Neural crest cell (in vitro differentiated cells): ENCODE results near the gene SLC13A4. TPM values are rescaled to one million over a fixed set of nuclear protein-coding genes. Genes with fewer than 3 reads are reported as not detected.
"Not testable (repeated sequence)": the region's sequence is repeated elsewhere in the genome, so short reads cannot be mapped to it uniquely, and the experiment has no call there.

Source experiments
- DNase-seq: peaks from one replicate; pipeline ENCODE4 v3.0.0; 2021; ENCODE audit warnings: low read depth, mixed read lengths, low spot score
- H3K27ac Mint-ChIP-seq: one replicate; pipeline ENCODE4 v1.8.0; 2021; ENCODE audit warnings: mild to moderate bottlenecking, mixed read lengths; ENCODE audit not compliant: unreplicated experiment
- H3K27me3 Mint-ChIP-seq: 2 replicates; pipeline ENCODE4 v1.8.0; 2021; ENCODE audit warnings: low read depth, mild to moderate bottlenecking, mixed read lengths
- H3K36me3 Mint-ChIP-seq: 2 replicates; pipeline ENCODE4 v1.8.0; 2021; ENCODE audit warnings: low read depth, mild to moderate bottlenecking, mixed read lengths
- H3K4me1 Mint-ChIP-seq: 2 replicates; pipeline ENCODE4 v1.8.0; 2021; ENCODE audit warnings: mixed read lengths
- H3K4me3 Mint-ChIP-seq: one replicate; pipeline ENCODE4 v1.8.0; 2021; ENCODE audit warnings: mild to moderate bottlenecking, mixed read lengths
- H3K9me3 Mint-ChIP-seq: 2 replicates; pipeline ENCODE4 v1.8.0; 2021; ENCODE audit warnings: mixed read lengths
- total RNA-seq: library from RNA; stranded (reverse); gene quantifications from 2 replicates; pipeline ENCODE4 v1.2.1, GENCODE V29; 2021
- TF ChIP-seq, protein P1 (sequence below): fragments of 200-600 bp; sonication (generic); conservative IDR thresholded peaks from 2 replicates; pipeline ENCODE4 v1.5.0; 2021; ENCODE audit warnings: antibody characterized with exemption, mild to moderate bottlenecking

The SLC13A4 gene
- total RNA-seq, 1 donor from 2014 or later = 0.68 TPM

DNA sequence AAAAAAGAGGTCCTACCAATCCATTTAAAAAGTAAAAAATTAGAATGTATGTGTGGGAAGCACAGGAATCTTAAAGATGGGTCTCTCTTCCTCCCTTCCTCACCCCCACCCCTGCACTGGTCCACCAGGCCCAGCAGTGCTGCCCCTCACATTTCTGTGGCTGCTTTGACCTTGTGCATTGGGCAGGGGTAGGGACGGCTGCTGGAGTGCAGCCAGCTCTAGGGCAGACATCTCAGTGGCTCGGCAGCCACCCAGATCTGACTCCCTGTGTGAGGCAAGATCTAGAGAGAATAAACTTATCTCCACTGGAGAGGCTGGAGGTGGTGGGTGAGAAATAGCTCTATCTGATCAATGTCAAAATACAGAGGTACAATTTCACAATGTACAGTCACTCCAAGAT is 13.9 kb upstream of the SLC13A4 start:
- H3K27me3 Mint-ChIP-seq = no peaks in the 10 kb centered on the region
- no peak overlapping the region for H3K4me3 Mint-ChIP-seq
- TF ChIP-seq, protein P1, sequence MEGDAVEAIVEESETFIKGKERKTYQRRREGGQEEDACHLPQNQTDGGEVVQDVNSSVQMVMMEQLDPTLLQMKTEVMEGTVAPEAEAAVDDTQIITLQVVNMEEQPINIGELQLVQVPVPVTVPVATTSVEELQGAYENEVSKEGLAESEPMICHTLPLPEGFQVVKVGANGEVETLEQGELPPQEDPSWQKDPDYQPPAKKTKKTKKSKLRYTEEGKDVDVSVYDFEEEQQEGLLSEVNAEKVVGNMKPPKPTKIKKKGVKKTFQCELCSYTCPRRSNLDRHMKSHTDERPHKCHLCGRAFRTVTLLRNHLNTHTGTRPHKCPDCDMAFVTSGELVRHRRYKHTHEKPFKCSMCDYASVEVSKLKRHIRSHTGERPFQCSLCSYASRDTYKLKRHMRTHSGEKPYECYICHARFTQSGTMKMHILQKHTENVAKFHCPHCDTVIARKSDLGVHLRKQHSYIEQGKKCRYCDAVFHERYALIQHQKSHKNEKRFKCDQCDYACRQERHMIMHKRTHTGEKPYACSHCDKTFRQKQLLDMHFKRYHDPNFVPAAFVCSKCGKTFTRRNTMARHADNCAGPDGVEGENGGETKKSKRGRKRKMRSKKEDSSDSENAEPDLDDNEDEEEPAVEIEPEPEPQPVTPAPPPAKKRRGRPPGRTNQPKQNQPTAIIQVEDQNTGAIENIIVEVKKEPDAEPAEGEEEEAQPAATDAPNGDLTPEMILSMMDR = no peak
- H3K4me1 Mint-ChIP-seq = peaks cover 8% of the 10 kb centered on the region
- no peak overlapping the region for H3K27ac Mint-ChIP-seq
- H3K9me3 Mint-ChIP-seq = no peaks in the 10 kb centered on the region
- no peak for DNase-seq
- H3K36me3 Mint-ChIP-seq = no peaks in the 10 kb centered on the region

DNA sequence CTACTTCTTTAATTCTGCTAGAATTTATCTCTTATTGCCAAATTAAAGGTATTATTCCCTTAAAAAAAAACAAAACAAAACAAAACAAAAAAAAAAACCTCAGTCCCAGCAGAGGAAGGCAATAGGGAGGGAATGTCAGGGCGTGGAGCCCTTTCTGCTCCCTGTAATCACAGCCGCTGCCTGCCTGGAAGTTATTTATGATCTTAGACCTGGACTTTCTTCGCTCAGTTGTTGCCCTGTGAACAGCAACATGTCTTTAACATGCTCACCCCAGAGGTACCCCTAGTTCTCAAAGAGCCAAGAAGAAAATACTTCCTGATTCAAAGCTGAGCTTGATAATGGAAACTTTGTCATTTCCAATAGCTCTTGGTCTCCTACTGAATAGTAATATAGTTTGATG is 12.9 kb upstream of the SLC13A4 start:
- Mint-ChIP-seq H3K27me3 (no peaks in the 10 kb centered on the region), H3K9me3 (no peaks in the 10 kb centered on the region), H3K4me3 (no peak overlapping the region), H3K4me1 (peaks cover 8% of the 10 kb centered on the region), H3K27ac (no peak overlapping the region), H3K36me3 (no peaks in the 10 kb centered on the region)
- TF ChIP-seq, protein P1 = no peak
- DNase-seq = no peak

DNA sequence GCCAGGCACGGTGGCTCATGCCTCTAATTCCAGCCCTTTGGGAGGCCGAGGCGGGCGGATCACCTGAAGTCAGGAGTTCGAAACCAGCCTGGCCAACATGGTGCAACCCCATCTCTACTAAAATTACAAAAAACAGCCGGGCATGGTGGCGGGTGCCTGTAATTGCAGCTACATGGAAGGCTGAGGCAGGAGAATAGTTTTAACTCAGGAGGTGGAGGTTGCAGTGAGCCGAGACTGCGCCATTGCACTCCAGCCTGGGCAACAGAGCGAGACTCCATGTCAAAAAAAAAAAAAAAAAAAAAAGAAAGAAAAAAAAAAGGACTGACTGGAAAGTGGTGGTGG is 9.3 kb upstream of the SLC13A4 start:
- H3K27ac Mint-ChIP-seq, H3K9me3 Mint-ChIP-seq, H3K36me3 Mint-ChIP-seq, H3K27me3 Mint-ChIP-seq, H3K4me3 Mint-ChIP-seq, H3K4me1 Mint-ChIP-seq, DNase-seq: not testable (repeated sequence)
- TF ChIP-seq, protein P1 = peak; percentile 29

DNA sequence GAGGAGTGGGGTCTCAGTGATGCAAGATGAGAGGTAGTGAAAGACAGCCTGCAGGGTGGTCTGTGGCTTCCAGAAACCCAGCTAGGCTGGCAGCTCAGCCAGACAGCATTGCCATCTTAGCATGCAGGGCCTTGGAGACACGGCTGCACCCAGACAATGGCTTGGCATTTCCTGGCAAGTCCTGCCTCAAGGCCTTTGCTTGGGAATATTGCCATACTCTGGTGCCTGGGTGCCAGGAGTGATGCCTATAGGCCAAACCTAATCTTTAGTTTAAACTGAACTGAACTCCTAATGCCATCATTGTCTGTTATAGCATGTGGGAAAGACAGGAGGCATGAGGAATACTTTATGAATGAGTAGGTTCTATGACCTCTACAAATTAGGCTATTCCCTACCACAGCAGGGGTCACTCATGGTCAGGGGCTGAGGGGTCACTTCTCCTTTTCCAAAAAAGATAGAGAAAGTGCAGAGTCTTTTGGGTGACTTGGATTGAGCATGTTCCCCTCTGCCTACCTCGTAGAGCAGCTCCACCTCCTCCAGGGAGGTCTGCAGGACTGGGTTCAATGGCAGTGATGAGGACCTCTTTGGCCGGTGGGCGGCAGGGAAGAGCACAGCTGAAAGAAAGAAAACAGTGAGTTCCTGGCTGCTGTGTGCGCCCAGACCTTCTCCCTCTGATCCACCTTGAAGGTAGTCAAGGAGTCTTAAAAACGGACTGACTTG is 8.8 kb upstream of the SLC13A4 start:
- no peaks in the 10 kb centered on the region for H3K9me3 Mint-ChIP-seq
- H3K27me3 Mint-ChIP-seq = no peaks in the 10 kb centered on the region
- H3K27ac Mint-ChIP-seq = no peak overlapping the region
- H3K4me1 Mint-ChIP-seq = no peaks in the 10 kb centered on the region
- H3K36me3 Mint-ChIP-seq = no peaks in the 10 kb centered on the region
- TF ChIP-seq, protein P1 = no peak
- H3K4me3 Mint-ChIP-seq = no peak overlapping the region
- DNase-seq = no peak

DNA sequence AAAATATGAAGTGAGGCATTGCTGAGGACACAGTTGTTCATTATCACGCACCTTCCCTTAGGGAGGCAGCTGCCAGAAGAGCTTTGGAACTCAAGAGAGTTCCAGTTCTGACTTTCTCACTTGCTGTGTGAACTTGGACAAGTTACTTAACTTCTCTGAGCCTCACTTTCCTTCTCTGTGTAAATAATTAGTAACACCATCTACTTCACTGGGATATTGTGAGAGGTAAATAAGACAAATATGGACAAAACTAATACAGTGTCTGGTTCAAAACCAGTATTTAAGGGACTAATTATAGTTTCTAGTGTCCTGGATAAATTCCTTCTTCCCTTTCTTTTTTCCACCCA is 6.3 kb upstream of the SLC13A4 start:
- DNase-seq = no peak
- no peaks in the 10 kb centered on the region for H3K36me3 Mint-ChIP-seq
- H3K4me3 Mint-ChIP-seq = no peak overlapping the region
- no peaks in the 10 kb centered on the region for H3K27me3 Mint-ChIP-seq
- H3K27ac Mint-ChIP-seq = no peak overlapping the region
- TF ChIP-seq, protein P1 = no peak
- H3K4me1 Mint-ChIP-seq = no peaks in the 10 kb centered on the region
- H3K9me3 Mint-ChIP-seq = no peaks in the 10 kb centered on the region
